Fibroblast of skin of left biceps (primary cell): ENCODE measurements around the gene KIFAP3.
A peak's percentile ranks its signal among the peaks of the same experiment; 100 is the strongest.
"Not testable (repeated sequence)": the region's sequence is repeated elsewhere in the genome, so short reads cannot be mapped to it uniquely, and the experiment has no call there.

ENCODE experiments used
- DNase-seq, 2 experiments: peaks; one replicate each; pipeline ENCODE4 v3.0.0-alpha.2; 2013; ENCODE audit warnings: low read depth in 2 of 2

Gene KIFAP3

GRCh38 chr1:170074250-170075157 is at the start of gene KIFAP3:
TSS of gene KIFAP3 (minus strand) at chr1:170074695. CDS start at chr1:170074467, 228 bp downstream.
- peak; percentile 94 for DNase-seq

- no peak for DNase-seq
Measured at GRCh38 chr1:170122366-170122765, 47.9 kb upstream of the KIFAP3 start.

GRCh38 chr1:170114906-170115305 is 40.4 kb upstream of the KIFAP3 start:
- DNase-seq: no peak

DNA sequence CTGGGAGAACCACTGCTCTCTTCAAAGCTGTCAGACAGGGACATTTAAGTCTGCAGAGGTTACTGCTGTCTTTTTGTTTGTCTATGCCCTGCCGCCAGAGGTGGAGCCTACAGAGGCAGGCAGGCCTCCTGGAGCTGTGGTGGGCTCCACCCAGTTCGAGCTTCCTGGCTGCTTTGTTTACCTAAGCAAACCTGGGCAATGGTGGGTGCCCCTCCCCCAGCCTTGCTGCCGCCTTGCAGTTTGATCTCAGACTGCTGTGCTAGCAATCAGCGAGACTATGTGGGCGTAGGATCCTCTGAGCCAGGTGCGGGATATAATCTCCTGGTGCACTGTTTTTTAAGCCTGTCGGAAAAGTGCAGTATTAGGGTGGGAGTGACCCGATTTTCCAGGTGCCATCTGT is 38.6 kb upstream of the KIFAP3 start:
- not testable (repeated sequence) for DNase-seq

GRCh38 chr1:170097449-170097948 is 23.0 kb upstream of the KIFAP3 start:
- no peak for DNase-seq

- no peak for DNase-seq
Measured at GRCh38 chr1:170096806-170097340, 22.4 kb upstream of the KIFAP3 start.

GRCh38 chr1:170095976-170096748 is 21.7 kb upstream of the KIFAP3 start:
- DNase-seq: no peak

- not testable (repeated sequence) for DNase-seq
Measured at GRCh38 chr1:170094697-170095616, 20.5 kb upstream of the KIFAP3 start.

- no peak for DNase-seq
Measured at GRCh38 chr1:170086399-170087032, 12.0 kb upstream of the KIFAP3 start.

DNA sequence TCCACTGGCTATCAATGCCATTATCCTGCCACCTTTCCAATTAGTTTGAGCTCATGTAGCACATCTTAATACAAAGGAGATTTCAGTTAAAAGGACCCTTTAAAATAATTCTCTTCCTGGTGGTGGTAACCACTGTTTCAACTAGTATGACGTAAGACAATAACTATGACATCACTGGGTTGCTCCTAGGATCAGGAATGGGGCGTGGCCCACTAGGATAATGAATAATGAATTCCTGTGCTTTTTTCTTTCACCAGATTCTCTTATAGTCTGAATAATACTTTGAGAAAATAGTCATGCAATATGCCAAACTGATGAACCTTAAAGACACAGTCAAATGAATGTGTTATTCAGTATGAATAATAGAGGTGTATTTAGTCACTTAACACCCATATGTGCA is 10.6 kb upstream of the KIFAP3 start:
- no peak for DNase-seq

GRCh38 chr1:170078610-170079189 is 4.2 kb upstream of the KIFAP3 start:
- DNase-seq: no peak

DNA sequence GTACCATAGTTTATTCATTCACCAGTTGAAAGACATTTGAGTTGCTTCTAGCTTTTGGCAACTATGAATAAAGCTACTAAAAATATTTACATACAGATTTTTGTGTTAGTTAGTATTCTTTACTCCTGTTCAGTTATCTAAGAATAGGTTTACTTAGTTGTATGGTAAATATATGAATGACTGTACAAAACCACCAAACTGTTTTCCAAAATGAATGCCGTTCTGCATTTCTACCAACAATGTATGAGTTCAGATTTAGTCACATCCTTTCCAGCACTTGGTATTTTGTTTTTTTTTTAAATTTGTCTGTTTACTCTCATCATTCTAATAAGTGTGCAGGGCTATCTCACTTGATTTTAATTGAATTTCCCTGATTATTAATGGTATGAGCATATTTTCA is 3.4 kb upstream of the KIFAP3 start:
- no peak for DNase-seq

DNA sequence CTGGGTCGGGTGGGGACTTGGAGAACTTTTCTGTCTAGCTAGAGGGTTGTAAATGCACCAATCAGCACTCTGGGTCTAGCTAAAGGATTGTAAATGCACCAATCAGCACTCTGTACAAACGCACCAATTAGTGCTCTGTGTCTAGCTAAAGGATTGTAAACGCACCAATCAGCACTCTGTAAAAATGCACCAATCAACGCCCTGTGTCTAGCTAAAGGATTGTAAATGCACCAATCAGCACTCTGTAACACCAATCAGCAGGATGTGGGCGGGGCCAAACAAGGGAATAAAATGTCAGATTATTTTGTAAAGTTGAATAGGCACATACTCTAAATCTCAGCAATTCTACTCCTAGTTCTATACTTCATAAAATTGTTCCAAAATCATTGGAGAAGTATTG is 2.5 kb upstream of the KIFAP3 start:
- not testable (repeated sequence) for DNase-seq

DNA sequence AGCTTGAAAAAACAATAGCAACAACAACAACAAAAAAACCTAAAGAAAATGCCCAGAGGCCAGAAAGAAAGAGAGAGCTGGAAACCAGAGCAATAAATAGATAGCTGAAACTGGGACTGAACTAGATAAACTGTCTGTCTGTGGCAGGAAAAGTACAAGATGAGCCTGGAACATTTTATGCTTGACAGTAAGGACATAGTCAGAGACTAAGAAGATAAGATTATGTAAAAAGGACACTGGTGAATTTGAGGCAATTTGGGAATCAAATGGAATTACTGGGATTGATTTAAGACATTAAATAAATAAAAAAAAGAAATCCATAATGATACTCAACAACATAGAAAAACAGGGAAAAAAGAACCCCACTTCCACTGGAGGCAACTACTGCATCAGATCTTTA is 1.7 kb upstream of the KIFAP3 start:
- no peak for DNase-seq

GRCh38 chr1:170075186-170075585 is 691 bp upstream of the KIFAP3 start:
- no peak for DNase-seq

GRCh38 chr1:170073893-170074249 is 624 bp downstream of the KIFAP3 start:
- DNase-seq: no peak

GRCh38 chr1:170071378-170071777 is 3.1 kb downstream of the KIFAP3 start:
- DNase-seq: no peak

DNA sequence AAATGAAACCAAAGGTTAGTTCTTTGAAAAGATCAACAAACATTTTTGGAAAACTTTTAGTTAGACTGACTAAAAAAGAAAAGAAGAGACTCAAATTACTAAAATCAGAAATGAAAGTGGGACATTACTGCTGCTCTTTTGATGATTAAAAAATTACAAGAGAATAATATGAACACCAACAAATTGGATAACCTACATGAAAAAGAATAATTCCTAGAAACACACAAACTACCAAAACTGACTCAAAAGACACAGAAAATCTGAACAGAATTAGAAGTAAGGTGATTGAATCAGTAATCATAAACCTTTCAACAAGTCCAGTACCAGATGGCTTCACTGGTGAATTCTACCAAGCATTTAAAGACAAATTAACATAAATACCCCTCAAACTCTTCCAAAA is 5.6 kb downstream of the KIFAP3 start:
- no peak for DNase-seq

DNA sequence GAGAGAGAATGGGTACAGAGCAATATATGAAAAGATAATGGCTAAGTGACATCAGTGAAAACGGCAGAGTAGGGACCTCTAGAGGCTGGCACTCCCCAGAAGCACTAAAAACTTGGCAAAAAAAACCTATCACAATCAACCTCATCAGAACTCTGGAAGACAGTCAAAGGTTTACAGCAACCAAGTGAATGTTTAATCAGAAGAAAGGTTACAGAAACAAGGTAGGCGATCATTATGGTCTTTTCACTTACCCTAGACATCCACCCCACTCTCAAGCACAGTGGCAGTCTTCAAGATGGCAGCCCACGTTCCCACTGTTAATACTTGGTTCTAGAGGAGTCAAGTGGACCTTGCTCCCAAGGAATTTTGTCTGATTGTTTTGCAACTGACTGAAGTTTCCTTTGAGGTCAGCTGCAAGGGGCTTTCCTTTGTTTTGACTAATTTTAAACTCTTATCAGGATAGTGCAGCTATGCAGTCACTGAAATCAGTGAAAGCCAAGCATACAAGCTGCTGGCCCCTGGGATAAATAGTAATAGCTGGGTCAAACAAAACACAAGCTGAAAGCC is 7.2 kb downstream of the KIFAP3 start:
- no peak for DNase-seq

GRCh38 chr1:170064821-170065220 is 9.7 kb downstream of the KIFAP3 start:
- no peak for DNase-seq
